Caco-2 (cell line): ENCODE measurements around the gene TEX28. TPM values are rescaled to one million over a fixed set of nuclear protein-coding genes. Genes with fewer than 3 reads are reported as not detected.
"Not testable (repeated sequence)": the region's sequence is repeated elsewhere in the genome, so short reads cannot be mapped to it uniquely, and the experiment has no call there.

Experiments
- Bru-seq: library from RNA; stranded (reverse); fragments of 400-500 nt; gene quantifications from one replicate; lab custom pipeline; 2021; lab: Mats Ljungman, UMichigan
- BruChase-seq, 2 experiments: library from RNA; stranded (reverse); fragments of 400-500 nt; gene quantifications; one replicate each; lab custom pipeline; 2021; lab: Mats Ljungman, UMichigan
- BruUV-seq: library from RNA; stranded (reverse); fragments of 400-500 nt; replicated peaks from 2 replicates; lab custom pipeline; 2021; lab: Mats Ljungman, UMichigan
- CTCF ChIA-PET: fragments of 300-600 bp; sonication (Branson Sonifier 250); formaldehyde crosslinking; loops from one replicate; lab custom pipeline; 2022; ENCODE audit warnings: antibody characterized with exemption; lab: Charles Lee
- POLR2A ChIA-PET: fragments of 300-600 bp; sonication (Branson Sonifier 250); formaldehyde crosslinking; loops from one replicate; lab custom pipeline; 2022; ENCODE audit warnings: antibody characterized with exemption; lab: Charles Lee
- DNase-seq, 2 experiments: peaks; one replicate each; pipeline versions ENCODE4 v3.0.0 to v3.0.0-alpha.2; 2020 to 2022
- H3K27me3 ChIP-seq: replicated peaks from 2 replicates; pipeline ENCODE4 v1.6.0; 2011; ENCODE audit warnings: low read length; ENCODE audit not compliant: control insufficient read depth, insufficient read depth
- H3K36me3 ChIP-seq: 2 replicates; pipeline ENCODE4 v1.5.1; 2011; ENCODE audit warnings: low read length; ENCODE audit not compliant: control insufficient read depth, insufficient read depth
- H3K4me1 ChIP-seq: fragments of 250-450 bp; sonication (Bioruptor Pico); 2 replicates; pipeline ENCODE4 v1.5.1; 2020; ENCODE audit warnings: mild to moderate bottlenecking
- H3K4me3 ChIP-seq: 2 replicates; pipeline ENCODE4 v1.5.1; 2011; ENCODE audit warnings: low read depth, mild to moderate bottlenecking, control low read depth, low read length
- H3K9me3 ChIP-seq: fragments of 250-450 bp; sonication (Bioruptor Pico); 2 replicates; pipeline ENCODE4 v1.5.1; 2020; ENCODE audit warnings: mild to moderate bottlenecking, moderate library complexity
- H3K27ac Mint-ChIP-seq: one replicate; pipeline ENCODE4 v1.8.0; 2022; ENCODE audit warnings: mixed read lengths; ENCODE audit not compliant: unreplicated experiment
- H3K27me3 Mint-ChIP-seq: one replicate; pipeline ENCODE4 v1.8.0; 2022; ENCODE audit warnings: mixed read lengths; ENCODE audit not compliant: insufficient read depth, unreplicated experiment
- H3K36me3 Mint-ChIP-seq: one replicate; pipeline ENCODE4 v1.8.0; 2022; ENCODE audit warnings: mild to moderate bottlenecking, mixed read lengths; ENCODE audit not compliant: insufficient read depth, unreplicated experiment
- H3K4me1 Mint-ChIP-seq: one replicate; pipeline ENCODE4 v1.8.0; 2022; ENCODE audit warnings: low read depth, mixed read lengths; ENCODE audit not compliant: unreplicated experiment
- H3K4me3 Mint-ChIP-seq: one replicate; pipeline ENCODE4 v1.8.0; 2022; ENCODE audit warnings: mild to moderate bottlenecking, moderate library complexity, mixed read lengths; ENCODE audit not compliant: unreplicated experiment
- H3K9me3 Mint-ChIP-seq: one replicate; pipeline ENCODE4 v1.8.0; 2022; ENCODE audit warnings: mixed read lengths; ENCODE audit not compliant: unreplicated experiment
- intact Hi-C: fragments of 100-400 bp; cut with micrococcal nuclease; formaldehyde crosslinking; loops from one replicate; pipeline ENCODE4 v1.10.0; 2022; ENCODE audit not compliant: unreplicated experiment
- long read RNA-seq: library from polyadenylated mRNA; stranded (forward); transcript quantifications from one replicate; pipeline ENCODE4 v2.0.0, GENCODE V29; 2022
- total RNA-seq: library from RNA; stranded (reverse); gene quantifications from 2 replicates; pipeline ENCODE4 v1.2.3, GENCODE V29; 2022
- TF ChIP-seq, protein P1 (sequence below), 2 experiments: fragments of 200-600 bp in 1 of 2; IDR thresholded peaks; 1 replicate in 1 of 2; 2 replicates in 1 of 2; pipeline versions ENCODE4 v1.5.1 to v1.8.0; 2011 to 2022; ENCODE audit warnings: antibody characterized with exemption in 1 of 2, control low read depth in 1 of 2, inconsistent platforms in 1 of 2, low read depth in 1 of 2, low read length in 1 of 2, mild to moderate bottlenecking in 1 of 2, moderate library complexity in 1 of 2; ENCODE audit not compliant: insufficient read depth in 1 of 2, severe bottlenecking in 1 of 2, unreplicated experiment in 1 of 2

Gene TEX28, protein sequence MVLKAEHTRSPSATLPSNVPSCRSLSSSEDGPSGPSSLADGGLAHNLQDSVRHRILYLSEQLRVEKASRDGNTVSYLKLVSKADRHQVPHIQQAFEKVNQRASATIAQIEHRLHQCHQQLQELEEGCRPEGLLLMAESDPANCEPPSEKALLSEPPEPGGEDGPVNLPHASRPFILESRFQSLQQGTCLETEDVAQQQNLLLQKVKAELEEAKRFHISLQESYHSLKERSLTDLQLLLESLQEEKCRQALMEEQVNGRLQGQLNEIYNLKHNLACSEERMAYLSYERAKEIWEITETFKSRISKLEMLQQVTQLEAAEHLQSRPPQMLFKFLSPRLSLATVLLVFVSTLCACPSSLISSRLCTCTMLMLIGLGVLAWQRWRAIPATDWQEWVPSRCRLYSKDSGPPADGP
- total RNA-seq = not detected in 2 replicates
- Bru-seq, nascent RNA = not detected
- not detected for BruChase-seq, experiment 1, labeled RNA remaining after a 2-hour chase
- BruChase-seq, experiment 2, labeled RNA remaining after a 6-hour chase = not detected
- long read RNA-seq = 0 reads

DNA sequence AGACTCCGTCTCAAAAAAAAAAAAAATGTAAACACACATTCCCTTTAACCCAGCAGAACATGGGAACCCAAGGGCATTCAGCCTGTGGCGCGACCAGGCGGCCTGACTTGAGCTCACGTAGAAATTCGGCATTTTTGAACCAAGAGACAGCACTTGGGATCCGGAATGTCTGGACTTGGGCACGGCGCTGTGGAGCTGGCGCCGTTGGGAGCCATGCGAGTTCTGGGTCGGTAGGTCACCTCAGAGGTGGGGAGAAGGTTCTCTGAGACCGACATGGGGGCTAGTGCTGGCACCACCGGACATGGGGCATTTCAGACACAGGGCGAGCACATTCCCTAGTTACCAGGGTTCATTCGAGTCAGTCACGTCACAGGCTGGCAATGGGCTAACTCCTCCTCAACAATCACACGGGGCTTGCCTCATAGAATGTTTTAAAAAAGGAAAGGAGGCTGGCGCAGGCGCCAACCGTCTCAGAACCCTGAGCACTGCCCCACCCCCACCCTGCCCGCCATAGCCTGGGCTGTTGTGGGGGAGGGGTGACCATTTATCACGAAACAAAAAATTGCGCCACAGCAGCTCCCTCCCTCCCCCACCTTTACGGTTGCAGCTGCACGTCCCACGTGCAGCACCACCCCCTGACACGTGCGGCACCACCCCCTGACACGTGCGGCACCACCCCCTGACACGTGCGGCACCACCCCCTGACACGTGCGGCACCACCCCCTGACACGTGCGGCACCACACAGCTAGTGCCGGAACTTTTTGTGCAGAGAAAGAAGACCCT lies at the start of gene TEX28:
Gene TEX28 (minus strand): TSS at position 334 of the 784 bp plus-strand sequence. CDS start 3,007 bp downstream, outside the sequence.
- Mint-ChIP-seq H3K27me3 (no peaks in the 10 kb centered on the region), H3K27ac (no peak within 1 kb of the TSS), H3K4me3 (no peak within 1 kb of the TSS), H3K9me3 (no peaks in the 10 kb centered on the region), H3K36me3 (no peaks in the 10 kb centered on the region), H3K4me1 (no peaks in the 10 kb centered on the region)
- H3K4me1 ChIP-seq = no peaks in the 10 kb centered on the region
- CTCF ChIA-PET = no interaction called here
- H3K4me3 ChIP-seq = no peak within 1 kb of the TSS
- no peak for DNase-seq
- POLR2A ChIA-PET = no interaction called here
- no peaks in the 10 kb centered on the region for H3K9me3 ChIP-seq
- no peaks in the 10 kb centered on the region for H3K36me3 ChIP-seq
- no TSS peak for BruUV-seq
- TF ChIP-seq, protein P1, sequence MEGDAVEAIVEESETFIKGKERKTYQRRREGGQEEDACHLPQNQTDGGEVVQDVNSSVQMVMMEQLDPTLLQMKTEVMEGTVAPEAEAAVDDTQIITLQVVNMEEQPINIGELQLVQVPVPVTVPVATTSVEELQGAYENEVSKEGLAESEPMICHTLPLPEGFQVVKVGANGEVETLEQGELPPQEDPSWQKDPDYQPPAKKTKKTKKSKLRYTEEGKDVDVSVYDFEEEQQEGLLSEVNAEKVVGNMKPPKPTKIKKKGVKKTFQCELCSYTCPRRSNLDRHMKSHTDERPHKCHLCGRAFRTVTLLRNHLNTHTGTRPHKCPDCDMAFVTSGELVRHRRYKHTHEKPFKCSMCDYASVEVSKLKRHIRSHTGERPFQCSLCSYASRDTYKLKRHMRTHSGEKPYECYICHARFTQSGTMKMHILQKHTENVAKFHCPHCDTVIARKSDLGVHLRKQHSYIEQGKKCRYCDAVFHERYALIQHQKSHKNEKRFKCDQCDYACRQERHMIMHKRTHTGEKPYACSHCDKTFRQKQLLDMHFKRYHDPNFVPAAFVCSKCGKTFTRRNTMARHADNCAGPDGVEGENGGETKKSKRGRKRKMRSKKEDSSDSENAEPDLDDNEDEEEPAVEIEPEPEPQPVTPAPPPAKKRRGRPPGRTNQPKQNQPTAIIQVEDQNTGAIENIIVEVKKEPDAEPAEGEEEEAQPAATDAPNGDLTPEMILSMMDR (IDR thresholded peaks at IDR 0.05; ENCODE audit: insufficient read depth in 1 of 2, low read depth in 1 of 2, low read length in 1 of 2, severe bottlenecking in 1 of 2, unreplicated experiment in 1 of 2) = no peak
- H3K27me3 ChIP-seq = no peaks in the 10 kb centered on the region
- intact Hi-C loops = no loop called here

DNA sequence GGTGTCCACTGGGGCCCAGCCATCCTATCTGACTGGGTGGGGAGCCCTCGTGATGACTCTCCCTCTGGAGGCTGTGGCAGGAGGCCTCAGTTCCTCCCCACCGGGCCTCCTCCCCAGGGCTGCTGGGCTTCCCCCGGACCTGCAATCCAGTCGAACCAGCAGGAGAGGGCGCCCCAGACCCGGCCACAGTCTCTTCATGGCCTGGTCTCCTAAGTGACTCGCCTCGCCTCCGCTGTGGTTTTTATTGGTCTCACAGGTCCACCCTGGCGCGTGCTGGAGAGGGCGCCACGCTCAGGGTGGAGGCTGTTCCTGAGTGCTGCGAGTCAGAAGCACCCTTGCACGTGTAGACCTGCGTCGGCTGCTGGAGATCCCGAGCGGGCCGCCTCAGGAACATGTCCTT lies 48.7 kb upstream of the TEX28 start:
- H3K27me3 Mint-ChIP-seq, H3K9me3 ChIP-seq, H3K4me1 Mint-ChIP-seq, H3K4me3 Mint-ChIP-seq, POLR2A ChIA-PET, H3K27ac Mint-ChIP-seq, DNase-seq, CTCF ChIA-PET, H3K4me3 ChIP-seq, intact Hi-C loops, H3K27me3 ChIP-seq, H3K9me3 Mint-ChIP-seq, H3K4me1 ChIP-seq, H3K36me3 ChIP-seq: not testable (repeated sequence)
- BruUV-seq = TSS peak; percentile 32
- H3K36me3 Mint-ChIP-seq = peaks cover 17% of the 10 kb centered on the region

DNA sequence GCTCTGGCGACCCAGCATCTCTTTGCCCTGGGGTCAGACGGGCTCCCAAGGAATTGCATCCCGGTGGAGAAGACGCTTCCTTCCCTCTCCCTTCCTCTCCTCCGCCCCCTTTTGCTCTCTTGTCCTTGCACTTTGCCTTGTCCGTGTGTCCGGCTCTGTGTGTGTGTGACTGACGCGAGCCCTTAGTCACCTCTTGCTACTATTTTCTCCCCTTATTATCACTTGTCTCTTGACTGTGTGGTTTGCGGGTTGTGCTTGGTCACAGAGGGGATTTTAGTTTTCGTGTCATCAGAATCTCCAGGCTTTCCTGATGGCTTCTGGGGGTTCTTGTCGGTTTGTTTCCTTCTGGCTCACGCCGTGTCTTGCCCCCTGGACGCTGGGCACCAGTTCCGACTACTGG lies 48.1 kb upstream of the TEX28 start:
- CTCF ChIA-PET, H3K4me3 ChIP-seq, POLR2A ChIA-PET, H3K9me3 ChIP-seq, intact Hi-C loops, H3K27me3 Mint-ChIP-seq, H3K36me3 ChIP-seq, H3K4me3 Mint-ChIP-seq, H3K27me3 ChIP-seq, H3K9me3 Mint-ChIP-seq, H3K4me1 Mint-ChIP-seq, DNase-seq, BruUV-seq, H3K4me1 ChIP-seq, H3K27ac Mint-ChIP-seq: not testable (repeated sequence)
- H3K36me3 Mint-ChIP-seq = peaks cover 12% of the 10 kb centered on the region

DNA sequence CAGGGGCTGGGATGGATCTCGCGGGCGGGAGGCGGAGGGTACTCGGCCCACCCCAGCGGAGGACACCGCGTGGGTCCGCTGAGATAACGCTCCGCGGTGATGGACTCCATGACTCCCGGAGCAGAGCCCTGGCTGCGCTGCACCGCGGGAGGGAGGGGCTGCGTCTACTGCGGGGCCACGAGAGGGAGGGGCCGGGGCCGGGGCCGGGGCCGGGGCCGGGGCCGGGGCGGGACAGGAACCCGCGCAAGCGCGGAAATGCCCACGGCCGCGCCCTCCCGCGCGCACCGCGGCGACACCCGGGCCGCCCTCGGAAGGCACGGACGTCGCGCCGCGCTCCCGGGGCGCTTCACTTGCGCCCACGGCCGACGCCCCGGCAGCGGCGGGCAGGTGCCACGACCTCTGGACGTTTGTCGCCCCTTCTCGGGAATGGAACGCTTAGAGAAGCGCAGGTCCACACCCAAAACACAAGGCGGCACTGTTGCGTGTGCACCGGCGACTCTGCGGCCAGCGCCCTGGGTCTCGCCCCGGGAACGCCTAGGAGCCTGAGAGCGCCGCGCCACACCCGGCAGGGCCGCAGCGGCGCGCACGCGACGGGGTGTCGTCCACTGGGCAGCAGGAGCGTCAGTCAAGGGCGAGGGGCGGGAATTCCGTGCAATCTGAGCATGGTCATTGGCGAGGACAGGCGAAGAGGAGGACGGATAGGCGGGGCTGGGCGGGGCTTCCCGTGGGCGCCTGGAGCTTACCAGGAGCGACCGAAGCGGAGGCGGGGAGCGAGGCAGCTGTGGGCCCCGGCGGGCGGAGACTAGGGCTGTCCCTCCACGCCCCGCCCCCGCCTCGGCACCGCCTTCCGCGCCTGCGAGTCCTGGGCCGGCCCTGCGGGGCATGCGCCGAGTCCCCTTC lies 46.7 kb upstream of the TEX28 start:
- BruUV-seq, POLR2A ChIA-PET: not testable (repeated sequence)

More for the DNA sequence above, 46.7 kb upstream of the TEX28 start:
- H3K27me3 Mint-ChIP-seq, H3K4me1 Mint-ChIP-seq, H3K4me3 Mint-ChIP-seq, H3K9me3 ChIP-seq, H3K27me3 ChIP-seq, H3K4me1 ChIP-seq, H3K36me3 Mint-ChIP-seq, intact Hi-C loops, H3K9me3 Mint-ChIP-seq, H3K36me3 ChIP-seq, DNase-seq, CTCF ChIA-PET, H3K27ac Mint-ChIP-seq: not testable (repeated sequence)
- 0 out of 2 replicates have a peak overlapping the region, but pooled peaks have one; percentile 18 for H3K4me3 ChIP-seq
